H1 (cell line): Measurements from ENCODE around the gene CYP4Z1. TPM values are rescaled to one million over a fixed set of nuclear protein-coding genes. Genes with fewer than 3 reads are reported as not detected.
"Not testable (repeated sequence)": the region's sequence is repeated elsewhere in the genome, so short reads cannot be mapped to it uniquely, and the experiment has no call there.

Source experiments
- CTCF ChIA-PET: fragments of 300-600 bp; sonication (Branson Sonifier 250); formaldehyde crosslinking; loops from one replicate; lab custom pipeline; 2021; ENCODE audit not compliant: partially characterized antibody; lab: Charles Lee
- POLR2A ChIA-PET: fragments of 300-600 bp; sonication (Branson Sonifier 250); formaldehyde crosslinking; loops from one replicate; lab custom pipeline; 2021; ENCODE audit warnings: inconsistent platforms; ENCODE audit not compliant: partially characterized antibody; lab: Charles Lee
- DNase-seq, 2 experiments: peaks; one replicate each; pipeline versions ENCODE4 v3.0.0 to v3.0.0-alpha.2; 2010 to 2022; ENCODE audit warnings: low spot score in 2 of 2, low read depth in 1 of 2, mixed read lengths in 1 of 2
- FAIRE-seq: peaks from 2 replicates; lab custom pipeline; 2011; peaks lifted over from hg19 to GRCh38; lab: Jason Lieb, UNC
- H2AFZ ChIP-seq: 2 replicates; pipeline ENCODE4 v1.8.1; 2012; ENCODE audit warnings: low read length, inconsistent platforms
- H2AK5ac ChIP-seq: 2 replicates; pipeline ENCODE4 v1.6.1; 2013; ENCODE audit warnings: low read depth, low read length
- H2BK120ac ChIP-seq: replicated peaks from 2 replicates; pipeline ENCODE3; 2013; ENCODE audit warnings: low read depth, low read length, inconsistent platforms
- H2BK12ac ChIP-seq: 2 replicates; pipeline ENCODE4 v1.6.1; 2013; ENCODE audit warnings: low read depth, low read length
- H2BK15ac ChIP-seq: 2 replicates; pipeline ENCODE4 v1.6.1; 2013; ENCODE audit warnings: low read length
- H2BK20ac ChIP-seq: 2 replicates; pipeline ENCODE4 v1.6.1; 2013; ENCODE audit warnings: low read length
- H2BK5ac ChIP-seq: 2 replicates; pipeline ENCODE4 v1.6.1; 2013; ENCODE audit warnings: low read depth, low read length
- H3K14ac ChIP-seq: 2 replicates; pipeline ENCODE4 v1.6.1; 2013; ENCODE audit warnings: inconsistent platforms; ENCODE audit not compliant: insufficient read length
- H3K18ac ChIP-seq: 2 replicates; pipeline ENCODE4 v1.6.1; 2013; ENCODE audit warnings: low read length; ENCODE audit errors: extremely low read depth
- H3K23ac ChIP-seq: 2 replicates; pipeline ENCODE4 v1.6.1; 2013; ENCODE audit warnings: inconsistent platforms; ENCODE audit not compliant: insufficient read length
- H3K23me2 ChIP-seq: 2 replicates; pipeline ENCODE4 v1.6.1; 2013; ENCODE audit warnings: low read depth, low read length
- H3K27ac ChIP-seq: 2 replicates; pipeline ENCODE4 v1.6.1; 2011; ENCODE audit warnings: low read depth, low read length, inconsistent platforms
- H3K27me3 ChIP-seq, 4 experiments: replicated peaks in 1 of 4; 1 replicate in 1 of 4; 2 replicates in 3 of 4; pipeline versions ENCODE4 v1.6.1 to v1.8.1; 2011 to 2013; ENCODE audit warnings: low read length in 3 of 4, mild to moderate bottlenecking in 3 of 4, inconsistent platforms in 2 of 4, mixed read lengths in 2 of 4, moderate library complexity in 1 of 4; ENCODE audit not compliant: control insufficient read depth in 3 of 4, insufficient read depth in 3 of 4; ENCODE audit errors: extremely low read depth in 1 of 4
- H3K36me3 ChIP-seq, 4 experiments: 2 replicates each; pipeline versions ENCODE4 v1.6.1 to v1.8.1; 2011 to 2013; ENCODE audit warnings: mild to moderate bottlenecking in 4 of 4, low read length in 3 of 4, moderate library complexity in 2 of 4, control low read depth in 1 of 4, inconsistent platforms in 1 of 4; ENCODE audit not compliant: insufficient read depth in 4 of 4, control insufficient read depth in 2 of 4
- H3K4ac ChIP-seq: replicated peaks from 2 replicates; pipeline ENCODE3; 2013; ENCODE audit warnings: low read length, low read depth, mixed read lengths, inconsistent platforms; ENCODE audit not compliant: insufficient read length
- H3K4me1 ChIP-seq, 4 experiments: replicated peaks in 1 of 4; 1 replicate in 1 of 4; 2 replicates in 3 of 4; pipeline versions ENCODE4 v1.6.1 to v1.8.1; 2011 to 2013; ENCODE audit warnings: low read length in 3 of 4, inconsistent platforms in 2 of 4, mixed read lengths in 1 of 4; ENCODE audit not compliant: insufficient read depth in 4 of 4, control insufficient read depth in 3 of 4
- H3K4me2 ChIP-seq, 2 experiments: 2 replicates each; pipeline versions ENCODE4 v1.6.1 to v1.8.1; 2011 to 2013; ENCODE audit warnings: low read depth in 2 of 2, low read length in 2 of 2, control low read depth in 1 of 2, inconsistent platforms in 1 of 2, mild to moderate bottlenecking in 1 of 2; ENCODE audit not compliant: insufficient read depth in 1 of 2
- H3K4me3 ChIP-seq, 4 experiments: fragments of 200-600, 300-600 bp in 1 of 4; sonication (generic), shearing (Covaris generic), sonication (Bioruptor Twin) in 1 of 4; 2 replicates each; pipeline versions ENCODE4 v1.5.1 to v1.8.1; 2011 to 2016; ENCODE audit warnings: low read length in 4 of 4, low read depth in 3 of 4, control low read depth in 2 of 4, inconsistent platforms in 2 of 4, mild to moderate bottlenecking in 2 of 4, mixed read lengths in 1 of 4, moderate library complexity in 1 of 4; ENCODE audit not compliant: insufficient read depth in 2 of 4; ENCODE audit errors: extremely low read depth in 1 of 4
- H3K56ac ChIP-seq: replicated peaks from 2 replicates; pipeline ENCODE3; 2013; ENCODE audit warnings: low read depth, mild to moderate bottlenecking, mixed read lengths, low read length, inconsistent platforms; ENCODE audit not compliant: insufficient read length
- H3K79me1 ChIP-seq: 2 replicates; pipeline ENCODE4 v1.6.1; 2013; ENCODE audit warnings: low read depth, low read length, control low read depth
- H3K79me2 ChIP-seq, 2 experiments: 2 replicates each; pipeline versions ENCODE4 v1.6.1 to v1.8.1; 2012 to 2013; ENCODE audit warnings: low read length in 2 of 2, mild to moderate bottlenecking in 2 of 2, inconsistent platforms in 1 of 2; ENCODE audit not compliant: insufficient read depth in 2 of 2, control insufficient read depth in 1 of 2
- H3K9ac ChIP-seq, 4 experiments: replicated peaks in 1 of 4; 1 replicate in 1 of 4; 2 replicates in 3 of 4; pipeline versions ENCODE4 v1.6.1 to v1.8.1; 2011 to 2013; ENCODE audit warnings: low read depth in 3 of 4, low read length in 3 of 4, control low read depth in 2 of 4, mild to moderate bottlenecking in 2 of 4, moderate library complexity in 2 of 4, inconsistent platforms in 1 of 4; ENCODE audit errors: extremely low read depth in 1 of 4
- H3K9me3 ChIP-seq, 2 experiments: 2 replicates each; pipeline versions ENCODE4 v1.6.1 to v1.8.1; 2012 to 2013; ENCODE audit warnings: mild to moderate bottlenecking in 2 of 2, moderate library complexity in 2 of 2, control low read depth in 1 of 2, inconsistent platforms in 1 of 2, low read depth in 1 of 2, low read length in 1 of 2, mixed read lengths in 1 of 2; ENCODE audit not compliant: insufficient read depth in 2 of 2
- H4K20me1 ChIP-seq, 2 experiments: replicated peaks in 1 of 2; 2 replicates each; pipeline versions ENCODE3 to v1.8.1; 2011 to 2013; ENCODE audit warnings: inconsistent platforms in 2 of 2, low read length in 2 of 2, mild to moderate bottlenecking in 1 of 2; ENCODE audit not compliant: insufficient read depth in 2 of 2, control insufficient read depth in 1 of 2
- H4K5ac ChIP-seq: 2 replicates; pipeline ENCODE4 v1.6.1; 2013; ENCODE audit warnings: low read length, low read depth, mixed read lengths, inconsistent platforms; ENCODE audit not compliant: insufficient read length
- H4K8ac ChIP-seq: 2 replicates; pipeline ENCODE4 v1.8.0; 2013; ENCODE audit warnings: mild to moderate bottlenecking, moderate library complexity, low read length, inconsistent platforms; ENCODE audit not compliant: insufficient read depth; ENCODE audit errors: extremely low read depth
- H4K91ac ChIP-seq: replicated peaks from 2 replicates; pipeline ENCODE3; 2013; ENCODE audit warnings: low read length, mixed read lengths, inconsistent platforms; ENCODE audit not compliant: insufficient read length
- WGBS, 2 experiments: shearing (Covaris generic) in 1 of 2; methylation state at CpG; one replicate each; pipeline versions ENCODE4 v1.1.6 to v1.1.7; 2013 to 2015; ENCODE audit warnings: low lambda C conversion rate in 2 of 2, mixed read lengths in 2 of 2, inconsistent platforms in 1 of 2, low coverage in 1 of 2, missing lambda C conversion rate in 1 of 2; ENCODE audit not compliant: insufficient replicate concordance in 2 of 2, insufficient coverage in 1 of 2, insufficient read length in 1 of 2; ENCODE audit errors: extremely low coverage in 1 of 2, missing lambda C conversion rate in 1 of 2; 5-methylcytosine and 5-hydroxymethylcytosine counted together
- polyA plus RNA-seq, 7 experiments: library from polyadenylated mRNA; depleted of rRNA in 3 of 7; stranded (reverse) in 5 of 7; unstranded in 2 of 7; fragments of >200 nt in 5 of 7; fragments of 200-250 nt in 2 of 7; gene quantifications; 1 replicate in 5 of 7; 2 replicates in 1 of 7; 4 replicates in 1 of 7; pipeline versions ENCODE4 v1.2.1 to v1.2.3, GENCODE V29; 2011 to 2013; ENCODE audit warnings: missing spikeins in 2 of 7, mixed read lengths in 2 of 7
- total RNA-seq: library from RNA; stranded (reverse); fragmentation: NEBNext Ultra II Directional; extraction: Animal tissue kit (Norgen Biotek cat#: 25700); gene quantifications from 2 replicates; pipeline ENCODE4 v1.2.1, GENCODE V29; 2021

The CYP4Z1 gene
- total and polyA plus RNA-seq, 2 of the 8 experiments (the other 6 are each of a cell fraction or from before 2014, with no cell fraction given), result not detected

DNA sequence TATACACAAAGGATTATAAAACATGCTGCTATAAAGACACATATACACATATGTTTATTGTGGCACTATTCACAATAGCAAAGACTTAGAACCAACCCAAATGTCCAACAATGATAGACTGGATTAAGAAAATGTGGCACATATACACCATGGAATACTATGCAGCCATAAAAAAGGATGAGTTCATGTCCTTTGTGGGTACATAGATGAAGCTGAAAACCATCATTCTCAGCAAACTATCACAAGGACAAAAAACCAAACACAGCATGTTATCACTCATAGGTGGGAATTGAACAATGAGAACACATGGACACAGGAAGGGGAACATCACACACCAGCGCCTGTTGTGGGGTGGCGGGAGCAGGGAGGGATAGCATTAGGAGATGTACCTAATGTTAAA, 60.0 kb downstream of the CYP4Z1 start:
- H3K4me3 ChIP-seq, H2AFZ ChIP-seq, H2BK5ac ChIP-seq, H3K4me2 ChIP-seq, H2BK12ac ChIP-seq, H2BK15ac ChIP-seq, H3K18ac ChIP-seq, H4K20me1 ChIP-seq, DNase-seq, H3K4ac ChIP-seq, H3K56ac ChIP-seq, H3K79me2 ChIP-seq, H3K36me3 ChIP-seq, POLR2A ChIA-PET, H2AK5ac ChIP-seq, H3K9me3 ChIP-seq, H3K9ac ChIP-seq, H4K5ac ChIP-seq, H3K4me1 ChIP-seq, H3K79me1 ChIP-seq, H2BK20ac ChIP-seq, FAIRE-seq, H3K23me2 ChIP-seq, H3K14ac ChIP-seq, H4K91ac ChIP-seq, H3K23ac ChIP-seq, H3K27ac ChIP-seq, H3K27me3 ChIP-seq, H4K8ac ChIP-seq, H2BK120ac ChIP-seq: not testable (repeated sequence)
- CTCF ChIA-PET, result interaction anchor here (1.1 kb wide), 1 partner anchor 14 kb away, joined by 3 read pairs; no protein-coding TSS in a partner anchor
- 92% methylated on average over 2 of the region's 2 CpGs; no CpG with 5 or more reads in 1 of the 2 experiments for WGBS, 2 experiments
